Measurements from ENCODE around the gene GMPPA. TPM values are rescaled to one million over a fixed set of nuclear protein-coding genes. Genes with fewer than 3 reads are reported as not detected.

Gene GMPPA
- polyA plus RNA-seq, 1 donor (not counting 4 experiments of a cell fraction or from before 2014, with no cell fraction given) = 50.6 TPM

- peaks cover 36% of the 10 kb centered on the region for H3K27me3 ChIP-seq (ENCODE audit: control insufficient read depth, extremely low read depth, insufficient read depth, low read length)
- H3K9ac ChIP-seq (ENCODE audit: control insufficient read depth, extremely low read depth, insufficient read depth, low read length) = no peak overlapping the region
- H3K36me3 ChIP-seq (ENCODE audit: control insufficient read depth in 2 of 2, extremely low read depth in 1 of 2, insufficient read depth in 2 of 2, low read length in 2 of 2) = peaks cover 0 to 3% of the 10 kb centered on the region in 2 experiments
- no peaks in the 10 kb centered on the region for H3K79me2 ChIP-seq (ENCODE audit: control insufficient read depth, insufficient read depth, low read length)
- no peak overlapping the region for H3K4me2 ChIP-seq (ENCODE audit: control insufficient read depth, extremely low read depth, insufficient read depth, low read depth, low read length)
- H3K4me1 ChIP-seq (ENCODE audit: control insufficient read depth, extremely low read depth, insufficient read depth, low read length) = no peaks in the 10 kb centered on the region
- DNase-seq (ENCODE audit: low read depth, low spot score) (no peak), FAIRE-seq (no peak)
- H3K27ac ChIP-seq (ENCODE audit: control insufficient read depth, insufficient read depth, low read length) = no peak overlapping the region
- H3K4me3 ChIP-seq (ENCODE audit: control insufficient read depth in 2 of 3, extremely low read depth in 1 of 3, insufficient read depth in 2 of 3, low read depth in 1 of 3, low read length in 3 of 3) = no peak overlapping the region
- TF ChIP-seq, protein P1, sequence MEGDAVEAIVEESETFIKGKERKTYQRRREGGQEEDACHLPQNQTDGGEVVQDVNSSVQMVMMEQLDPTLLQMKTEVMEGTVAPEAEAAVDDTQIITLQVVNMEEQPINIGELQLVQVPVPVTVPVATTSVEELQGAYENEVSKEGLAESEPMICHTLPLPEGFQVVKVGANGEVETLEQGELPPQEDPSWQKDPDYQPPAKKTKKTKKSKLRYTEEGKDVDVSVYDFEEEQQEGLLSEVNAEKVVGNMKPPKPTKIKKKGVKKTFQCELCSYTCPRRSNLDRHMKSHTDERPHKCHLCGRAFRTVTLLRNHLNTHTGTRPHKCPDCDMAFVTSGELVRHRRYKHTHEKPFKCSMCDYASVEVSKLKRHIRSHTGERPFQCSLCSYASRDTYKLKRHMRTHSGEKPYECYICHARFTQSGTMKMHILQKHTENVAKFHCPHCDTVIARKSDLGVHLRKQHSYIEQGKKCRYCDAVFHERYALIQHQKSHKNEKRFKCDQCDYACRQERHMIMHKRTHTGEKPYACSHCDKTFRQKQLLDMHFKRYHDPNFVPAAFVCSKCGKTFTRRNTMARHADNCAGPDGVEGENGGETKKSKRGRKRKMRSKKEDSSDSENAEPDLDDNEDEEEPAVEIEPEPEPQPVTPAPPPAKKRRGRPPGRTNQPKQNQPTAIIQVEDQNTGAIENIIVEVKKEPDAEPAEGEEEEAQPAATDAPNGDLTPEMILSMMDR (optimal IDR thresholded peaks at IDR 0.05 in 1 of 3, IDR thresholded peaks at IDR 0.05 in 1 of 3, conservative IDR thresholded peaks at IDR 0.05 in 1 of 3; ENCODE audit: extremely low read depth in 1 of 3, insufficient read depth in 2 of 3, low read length in 3 of 3) = no peak
- TF ChIP-seq EZH2 (IDR thresholded peaks at IDR 0.05; ENCODE audit: low read length) = no peak
- no peaks in the 10 kb centered on the region for H3K9me1 ChIP-seq (ENCODE audit: control insufficient read depth, extremely low read depth, insufficient read depth, low read length)
- H4K20me1 ChIP-seq (ENCODE audit: control insufficient read depth, extremely low read depth, insufficient read depth, low read length) = no peaks in the 10 kb centered on the region
- no peaks in the 10 kb centered on the region for H3K9me3 ChIP-seq (ENCODE audit: control insufficient read depth, low read depth, low read length)
- no peak overlapping the region for H2AFZ ChIP-seq (ENCODE audit: control insufficient read depth, low read length)
- dilution Hi-C loops (cut with MboI; ENCODE audit: extremely low pct_ligation_motif_present, low sequenced_read_pairs) = no loop called here
These were observed 10.4 kb upstream of the GMPPA start for GRCh38 chr2:219488149-219488843.

DNA sequence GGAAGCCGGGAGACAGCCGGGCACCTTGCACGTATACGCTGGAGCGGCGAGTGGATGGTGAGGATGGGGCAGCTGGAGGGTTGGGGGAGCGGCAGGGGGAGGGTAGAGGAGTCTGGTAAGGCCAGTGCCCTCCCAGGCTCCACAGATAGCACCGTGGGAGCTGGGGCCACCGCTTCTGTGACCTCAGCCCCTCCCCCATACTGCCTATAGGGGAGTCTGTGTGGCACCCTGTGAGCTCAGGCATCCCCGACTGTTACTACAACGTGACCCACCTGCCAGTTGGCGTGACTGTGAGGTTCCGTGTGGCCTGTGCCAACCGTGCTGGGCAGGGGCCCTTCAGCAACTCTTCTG, 9.9 kb upstream of the GMPPA start:
- Histone ChIP-seq H2AFZ (ENCODE audit: control insufficient read depth, low read length) (no peak overlapping the region), H3K79me2 (ENCODE audit: control insufficient read depth, insufficient read depth, low read length) (no peaks in the 10 kb centered on the region), H3K9ac (ENCODE audit: control insufficient read depth, extremely low read depth, insufficient read depth, low read length) (no peak overlapping the region), H3K27me3 (ENCODE audit: control insufficient read depth, extremely low read depth, insufficient read depth, low read length) (peaks cover 34% of the 10 kb centered on the region), H3K4me2 (ENCODE audit: control insufficient read depth, extremely low read depth, insufficient read depth, low read depth, low read length) (no peak overlapping the region), H3K36me3 (ENCODE audit: control insufficient read depth in 2 of 2, extremely low read depth in 1 of 2, insufficient read depth in 2 of 2, low read length in 2 of 2) (peaks cover 0 to 3% of the 10 kb centered on the region in 2 experiments), H3K27ac (ENCODE audit: control insufficient read depth, insufficient read depth, low read length) (no peak overlapping the region), H3K9me3 (ENCODE audit: control insufficient read depth, low read depth, low read length) (no peaks in the 10 kb centered on the region), H3K4me1 (ENCODE audit: control insufficient read depth, extremely low read depth, insufficient read depth, low read length) (no peaks in the 10 kb centered on the region), H3K9me1 (ENCODE audit: control insufficient read depth, extremely low read depth, insufficient read depth, low read length) (no peaks in the 10 kb centered on the region), H4K20me1 (ENCODE audit: control insufficient read depth, extremely low read depth, insufficient read depth, low read length) (no peaks in the 10 kb centered on the region), H3K4me3 (ENCODE audit: control insufficient read depth in 2 of 3, extremely low read depth in 1 of 3, insufficient read depth in 2 of 3, low read depth in 1 of 3, low read length in 3 of 3) (no peak overlapping the region)
- no peak for DNase-seq (ENCODE audit: low read depth, low spot score)
- dilution Hi-C loops (cut with MboI; ENCODE audit: extremely low pct_ligation_motif_present, low sequenced_read_pairs) = no loop called here
- FAIRE-seq = no peak
- TF ChIP-seq, protein P1 (optimal IDR thresholded peaks at IDR 0.05 in 1 of 3, IDR thresholded peaks at IDR 0.05 in 1 of 3, conservative IDR thresholded peaks at IDR 0.05 in 1 of 3; ENCODE audit: extremely low read depth in 1 of 3, insufficient read depth in 2 of 3, low read length in 3 of 3) = no peak
- TF ChIP-seq EZH2 (IDR thresholded peaks at IDR 0.05; ENCODE audit: low read length) = no peak
